ENCODE measurements around the gene MON2. TPM values are rescaled to one million over a fixed set of nuclear protein-coding genes. Genes with fewer than 3 reads are reported as not detected.

The MON2 gene
- total RNA-seq, 1 donor from 2014 or later: 16.9 TPM

GRCh38 chr12:62576503-62576902 is 109.9 kb downstream of the MON2 start:
- no peak for TF ChIP-seq CTCF (IDR thresholded peaks at IDR 0.05; ENCODE audit: insufficient read depth, low read length, poor library complexity, severe bottlenecking)
- no peak for DNase-seq (ENCODE audit: low read depth)
- Histone ChIP-seq H3K36me3 (ENCODE audit: control insufficient read depth, insufficient read depth, low read length) (no peaks in the 10 kb centered on the region), H3K27me3 (ENCODE audit: control insufficient read depth, insufficient read depth, low read length) (no peaks in the 10 kb centered on the region), H3K4me3 (ENCODE audit: low read depth, low read length) (no peak overlapping the region)

- H3K36me3 ChIP-seq (ENCODE audit: control insufficient read depth, insufficient read depth, low read length): no peaks in the 10 kb centered on the region
- H3K27me3 ChIP-seq (ENCODE audit: control insufficient read depth, insufficient read depth, low read length): no peaks in the 10 kb centered on the region
- no peak overlapping the region for H3K4me3 ChIP-seq (ENCODE audit: low read depth, low read length)
- no peak for DNase-seq (ENCODE audit: low read depth)
- TF ChIP-seq CTCF (IDR thresholded peaks at IDR 0.05; ENCODE audit: insufficient read depth, low read length, poor library complexity, severe bottlenecking): no peak
Measured at GRCh38 chr12:62578726-62579125, 112.1 kb downstream of the MON2 start.

- peak; percentile 23 for DNase-seq (ENCODE audit: low read depth)
- Histone ChIP-seq H3K27me3 (ENCODE audit: control insufficient read depth, insufficient read depth, low read length) (no peaks in the 10 kb centered on the region), H3K36me3 (ENCODE audit: control insufficient read depth, insufficient read depth, low read length) (no peaks in the 10 kb centered on the region), H3K4me3 (ENCODE audit: low read depth, low read length) (no peak overlapping the region)
- peak; percentile 71 for TF ChIP-seq CTCF (IDR thresholded peaks at IDR 0.05; ENCODE audit: insufficient read depth, low read length, poor library complexity, severe bottlenecking)
Measured at GRCh38 chr12:62581288-62582064, 114.8 kb downstream of the MON2 start.

GRCh38 chr12:62582065-62582366 is 115.4 kb downstream of the MON2 start:
- no peak for DNase-seq (ENCODE audit: low read depth)
- Histone ChIP-seq H3K36me3 (ENCODE audit: control insufficient read depth, insufficient read depth, low read length) (no peaks in the 10 kb centered on the region), H3K4me3 (ENCODE audit: low read depth, low read length) (no peak overlapping the region), H3K27me3 (ENCODE audit: control insufficient read depth, insufficient read depth, low read length) (no peaks in the 10 kb centered on the region)
- no peak for TF ChIP-seq CTCF (IDR thresholded peaks at IDR 0.05; ENCODE audit: insufficient read depth, low read length, poor library complexity, severe bottlenecking)

- TF ChIP-seq CTCF (IDR thresholded peaks at IDR 0.05; ENCODE audit: insufficient read depth, low read length, poor library complexity, severe bottlenecking): no peak
- H3K36me3 ChIP-seq (ENCODE audit: control insufficient read depth, insufficient read depth, low read length): no peaks in the 10 kb centered on the region
- no peak for DNase-seq (ENCODE audit: low read depth)
- H3K27me3 ChIP-seq (ENCODE audit: control insufficient read depth, insufficient read depth, low read length): no peaks in the 10 kb centered on the region
- no peak overlapping the region for H3K4me3 ChIP-seq (ENCODE audit: low read depth, low read length)
Measured at GRCh38 chr12:62584619-62585018, 118.0 kb downstream of the MON2 start.

GRCh38 chr12:62586850-62587249 is 120.2 kb downstream of the MON2 start:
- TF ChIP-seq CTCF (IDR thresholded peaks at IDR 0.05; ENCODE audit: insufficient read depth, low read length, poor library complexity, severe bottlenecking): no peak

More at GRCh38 chr12:62586850-62587249, 120.2 kb downstream of the MON2 start:
- Histone ChIP-seq H3K36me3 (ENCODE audit: control insufficient read depth, insufficient read depth, low read length) (no peaks in the 10 kb centered on the region), H3K4me3 (ENCODE audit: low read depth, low read length) (no peak overlapping the region), H3K27me3 (ENCODE audit: control insufficient read depth, insufficient read depth, low read length) (no peaks in the 10 kb centered on the region)
- DNase-seq (ENCODE audit: low read depth): no peak
